Immature natural killer cell (primary cell): ENCODE measurements around the gene BRD1. TPM values are rescaled to one million over a fixed set of nuclear protein-coding genes. Genes with fewer than 3 reads are reported as not detected.

Experiments used
- DNase-seq, 3 donors: peaks; one replicate each; pipeline ENCODE4 v3.0.0; 2022; ENCODE audit warnings: mixed read lengths in 1 of 3
- H3K27ac Mint-ChIP-seq, 6 donors: one replicate each; pipeline ENCODE4 v1.8.0; 2020; ENCODE audit warnings: mixed read lengths in 6 of 6, mild to moderate bottlenecking in 5 of 6, inconsistent platforms in 4 of 6, moderate library complexity in 3 of 6
- H3K27me3 Mint-ChIP-seq, 3 donors: one replicate each; pipeline ENCODE4 v1.8.0; 2020 to 2021; ENCODE audit warnings: low read depth in 3 of 3, mild to moderate bottlenecking in 3 of 3, mixed read lengths in 3 of 3, moderate library complexity in 3 of 3, inconsistent platforms in 1 of 3
- H3K36me3 Mint-ChIP-seq, 3 donors: one replicate each; pipeline ENCODE4 v1.8.0; 2020; ENCODE audit warnings: mixed read lengths in 3 of 3, inconsistent platforms in 2 of 3, mild to moderate bottlenecking in 2 of 3
- H3K4me1 Mint-ChIP-seq, 2 donors: one replicate each; pipeline ENCODE4 v1.8.0; 2020; ENCODE audit warnings: inconsistent platforms in 2 of 2, mild to moderate bottlenecking in 2 of 2, mixed read lengths in 2 of 2, moderate library complexity in 1 of 2
- H3K4me3 Mint-ChIP-seq, 5 donors: one replicate each; pipeline ENCODE4 v1.8.0; 2020; ENCODE audit warnings: mild to moderate bottlenecking in 5 of 5, mixed read lengths in 5 of 5, inconsistent platforms in 3 of 5, moderate library complexity in 3 of 5
- H3K9me3 Mint-ChIP-seq, 6 donors: one replicate each; pipeline ENCODE4 v1.8.0; 2020; ENCODE audit warnings: mild to moderate bottlenecking in 6 of 6, mixed read lengths in 6 of 6, inconsistent platforms in 4 of 6, moderate library complexity in 3 of 6
- polyA plus RNA-seq, 3 donors: library from polyadenylated mRNA; unstranded; fragments of 300-500 nt; fragmentation: Illumina TruSeq; gene quantifications; one replicate each; pipeline ENCODE4 v1.2.3, GENCODE V29; 2021

BRD1 gene
- polyA plus RNA-seq, 3 donors from 2014 or later, result 1.5 to 4.5 (median 2.1) TPM

GRCh38 chr22:49747716-49748115 lies 80.0 kb downstream of the BRD1 start:
- peaks cover 1 to 15% (median 14%) of the 10 kb centered on the region in 3 donors for H3K27me3 Mint-ChIP-seq
- no peak for DNase-seq
- H3K4me3 Mint-ChIP-seq, result no peak overlapping the region
- peaks cover 24 to 47% (median 36%) of the 10 kb centered on the region in 6 donors for H3K9me3 Mint-ChIP-seq
- H3K4me1 Mint-ChIP-seq, result no peaks in the 10 kb centered on the region
- peaks cover 6 to 17% (median 9%) of the 10 kb centered on the region in 3 donors for H3K36me3 Mint-ChIP-seq
- H3K27ac Mint-ChIP-seq, result no peak overlapping the region

DNA sequence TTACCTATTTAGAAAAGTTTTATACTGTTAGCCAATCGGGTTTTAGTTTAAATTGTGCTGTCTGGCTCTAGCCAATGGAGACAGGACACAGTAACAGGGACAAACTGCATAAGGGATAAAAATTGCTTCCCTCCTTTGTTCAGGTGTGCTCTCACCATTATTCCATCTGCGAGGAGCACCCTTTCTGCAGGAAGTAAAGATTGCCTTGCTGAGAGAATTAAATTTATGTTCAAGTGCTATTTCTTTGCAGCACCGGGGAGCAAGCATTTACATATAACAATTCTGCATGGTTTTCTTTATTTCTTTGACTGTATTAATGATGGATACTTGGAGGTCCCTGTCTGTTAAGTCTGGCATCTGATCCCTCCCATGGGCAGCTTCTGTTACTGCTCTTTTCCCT lies 80.5 kb downstream of the BRD1 start:
- H3K27me3 Mint-ChIP-seq, result peaks cover 3 to 17% (median 14%) of the 10 kb centered on the region in 3 donors
- H3K9me3 Mint-ChIP-seq, result peaks cover 24 to 47% (median 36%) of the 10 kb centered on the region in 6 donors
- H3K4me3 Mint-ChIP-seq, result no peak overlapping the region
- H3K36me3 Mint-ChIP-seq, result peaks cover 6 to 17% (median 9%) of the 10 kb centered on the region in 3 donors
- no peaks in the 10 kb centered on the region for H3K4me1 Mint-ChIP-seq
- DNase-seq, result no peak
- no peak overlapping the region for H3K27ac Mint-ChIP-seq

GRCh38 chr22:49746065-49746464 lies 81.6 kb downstream of the BRD1 start:
- Mint-ChIP-seq H3K9me3 (peaks cover 24 to 47% (median 36%) of the 10 kb centered on the region in 6 donors), H3K27me3 (peaks cover 3 to 18% (median 14%) of the 10 kb centered on the region in 3 donors), H3K4me3 (no peak overlapping the region), H3K36me3 (peaks cover 6 to 17% (median 9%) of the 10 kb centered on the region in 3 donors), H3K4me1 (no peaks in the 10 kb centered on the region), H3K27ac (no peak overlapping the region)
- no peak for DNase-seq

- peaks cover 6 to 18% (median 10%) of the 10 kb centered on the region in 3 donors for H3K27me3 Mint-ChIP-seq
- H3K4me3 Mint-ChIP-seq, result no peak overlapping the region
- H3K27ac Mint-ChIP-seq, result no peak overlapping the region
- H3K4me1 Mint-ChIP-seq, result no peaks in the 10 kb centered on the region
- no peak for DNase-seq
- peaks cover 3 to 20% (median 12%) of the 10 kb centered on the region in 6 donors for H3K9me3 Mint-ChIP-seq
- H3K36me3 Mint-ChIP-seq, result peaks cover 0 to 4% (median 0%) of the 10 kb centered on the region in 3 donors
Observed at GRCh38 chr22:49740242-49740641, 87.4 kb downstream of the BRD1 start.

DNA sequence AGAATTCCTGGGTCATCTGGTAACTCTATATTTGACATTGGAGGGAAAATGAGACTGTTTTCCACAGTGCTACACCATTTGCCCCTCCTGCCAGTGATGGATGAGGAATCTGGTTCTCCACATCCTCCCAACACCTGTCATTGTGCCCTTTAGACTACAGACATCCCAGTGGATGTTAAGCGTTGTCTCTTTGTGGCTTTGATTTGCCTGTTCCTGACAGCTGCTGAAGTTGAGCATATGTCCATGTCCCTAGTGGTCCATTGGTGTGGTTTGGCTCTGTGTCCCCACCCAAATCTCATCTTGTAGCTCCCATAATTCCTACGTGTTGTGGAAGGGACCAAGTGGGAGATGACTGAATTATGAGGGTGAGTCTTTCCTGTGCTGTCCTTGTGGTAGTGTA lies 88.5 kb downstream of the BRD1 start:
- Mint-ChIP-seq H3K36me3 (peaks cover 0 to 4% (median 0%) of the 10 kb centered on the region in 3 donors), H3K27ac (no peak overlapping the region), H3K4me3 (no peak overlapping the region), H3K27me3 (peaks cover 8 to 20% (median 13%) of the 10 kb centered on the region in 3 donors), H3K4me1 (peaks cover 0 to 4% of the 10 kb centered on the region in 2 donors), H3K9me3 (peaks cover 0 to 11% (median 5%) of the 10 kb centered on the region in 6 donors)
- DNase-seq, result no peak

GRCh38 chr22:49738566-49738965 lies 89.1 kb downstream of the BRD1 start:
- peaks cover 0 to 6% (median 2%) of the 10 kb centered on the region in 6 donors for H3K9me3 Mint-ChIP-seq
- no peak overlapping the region for H3K4me3 Mint-ChIP-seq
- peaks cover 0 to 4% (median 0%) of the 10 kb centered on the region in 3 donors for H3K36me3 Mint-ChIP-seq
- DNase-seq, result no peak
- H3K27me3 Mint-ChIP-seq, result peaks cover 8 to 20% (median 15%) of the 10 kb centered on the region in 3 donors
- peaks cover 2 to 10% of the 10 kb centered on the region in 2 donors for H3K4me1 Mint-ChIP-seq
- no peak overlapping the region for H3K27ac Mint-ChIP-seq

DNA sequence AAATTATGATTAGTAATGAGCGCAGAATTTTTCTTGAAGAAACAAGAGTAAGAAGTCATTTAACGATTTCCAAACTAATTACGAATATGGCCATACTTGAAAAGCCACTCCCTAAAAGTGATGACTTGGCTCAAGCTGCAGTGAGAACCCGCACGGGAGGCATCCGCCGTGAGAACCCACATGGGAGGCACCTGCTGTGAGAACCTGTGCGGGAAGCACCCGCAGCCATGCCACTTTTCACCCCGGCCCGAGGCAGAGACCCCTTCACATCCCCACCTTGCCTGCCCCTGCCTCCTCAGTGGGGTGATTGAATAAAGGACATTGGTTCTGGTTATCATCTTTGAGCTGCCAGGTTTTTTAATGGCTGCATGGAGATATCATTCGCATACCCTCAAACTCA lies 89.7 kb downstream of the BRD1 start:
- peaks cover 8 to 23% (median 13%) of the 10 kb centered on the region in 3 donors for H3K27me3 Mint-ChIP-seq
- peaks cover 0 to 4% (median 0%) of the 10 kb centered on the region in 3 donors for H3K36me3 Mint-ChIP-seq
- no peak for DNase-seq
- no peak overlapping the region for H3K27ac Mint-ChIP-seq
- H3K4me3 Mint-ChIP-seq, result no peak overlapping the region
- H3K4me1 Mint-ChIP-seq, result peaks cover 4 to 15% of the 10 kb centered on the region in 2 donors
- H3K9me3 Mint-ChIP-seq, result peaks cover 0 to 4% (median 0%) of the 10 kb centered on the region in 6 donors

DNA sequence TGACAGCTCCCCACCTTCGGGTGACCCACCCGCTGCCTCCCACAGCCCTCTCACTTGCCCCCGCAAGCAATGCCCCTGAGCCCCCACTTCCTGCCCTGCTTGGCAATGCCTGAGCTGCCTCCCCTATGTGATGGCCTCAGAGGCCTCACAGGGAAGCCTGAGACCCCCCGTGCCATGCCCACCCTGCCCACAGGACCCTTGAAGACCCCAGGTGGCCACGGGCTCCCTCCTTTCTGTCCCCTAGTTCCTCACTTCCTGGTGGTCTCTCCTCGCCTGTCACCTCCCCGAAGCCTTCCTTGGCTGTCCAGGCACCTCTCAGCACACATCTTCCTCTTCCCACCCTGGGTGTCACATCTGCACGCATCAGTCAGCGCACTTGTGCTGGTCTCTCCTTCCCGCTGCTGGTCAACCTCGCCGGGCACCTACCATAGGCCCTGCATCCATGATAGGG lies 90.5 kb downstream of the BRD1 start:
- Mint-ChIP-seq H3K27me3 (peaks cover 6 to 23% (median 12%) of the 10 kb centered on the region in 3 donors), H3K4me3 (no peak overlapping the region), H3K4me1 (peaks cover 4 to 17% of the 10 kb centered on the region in 2 donors), H3K9me3 (peaks cover 0 to 5% (median 0%) of the 10 kb centered on the region in 6 donors), H3K36me3 (peaks cover 0 to 4% (median 0%) of the 10 kb centered on the region in 3 donors), H3K27ac (no peak overlapping the region)
- DNase-seq, result no peak

- H3K4me3 Mint-ChIP-seq, result no peak overlapping the region
- no peak for DNase-seq
- H3K9me3 Mint-ChIP-seq, result peaks cover 0 to 5% (median 0%) of the 10 kb centered on the region in 6 donors
- H3K27ac Mint-ChIP-seq, result no peak overlapping the region
- H3K27me3 Mint-ChIP-seq, result peaks cover 6 to 26% (median 12%) of the 10 kb centered on the region in 3 donors
- H3K36me3 Mint-ChIP-seq, result peaks cover 0 to 4% (median 0%) of the 10 kb centered on the region in 3 donors
- peaks cover 4 to 17% of the 10 kb centered on the region in 2 donors for H3K4me1 Mint-ChIP-seq
Observed at GRCh38 chr22:49736538-49736937, 91.1 kb downstream of the BRD1 start.

- no peak for DNase-seq
- Mint-ChIP-seq H3K9me3 (peaks cover 0 to 5% (median 0%) of the 10 kb centered on the region in 6 donors), H3K4me3 (no peak overlapping the region), H3K36me3 (peaks cover 0 to 4% (median 0%) of the 10 kb centered on the region in 3 donors), H3K27ac (no peak overlapping the region), H3K27me3 (peaks cover 6 to 27% (median 13%) of the 10 kb centered on the region in 3 donors), H3K4me1 (peaks cover 4 to 17% of the 10 kb centered on the region in 2 donors)
Observed at GRCh38 chr22:49735901-49736421, 91.7 kb downstream of the BRD1 start.

DNA sequence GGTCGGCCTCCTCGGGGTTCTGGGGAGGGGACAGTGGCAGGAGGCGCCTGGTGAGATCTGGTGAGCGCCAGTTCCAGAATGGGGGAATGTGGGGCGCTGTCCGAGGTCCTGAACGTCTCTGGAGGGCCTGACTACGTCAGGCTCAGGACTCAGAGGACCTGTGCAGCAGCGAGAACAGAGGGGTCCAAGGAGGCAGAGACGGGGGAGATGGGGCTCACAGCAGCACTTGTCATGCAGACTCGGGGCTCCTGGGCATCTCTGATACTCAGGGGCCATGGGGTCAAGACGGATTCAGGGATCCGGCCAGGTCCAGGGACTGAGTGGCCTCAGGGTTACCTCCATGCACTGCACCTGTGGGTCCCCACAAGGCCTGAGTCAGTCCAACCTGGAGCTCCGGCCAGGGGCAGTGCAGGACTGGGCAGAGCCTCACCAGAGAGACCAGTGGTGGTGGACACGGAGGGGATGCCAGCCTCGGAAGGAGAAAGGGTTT lies 92.2 kb downstream of the BRD1 start:
- Mint-ChIP-seq H3K4me1 (peaks cover 4 to 17% of the 10 kb centered on the region in 2 donors), H3K4me3 (no peak overlapping the region), H3K27me3 (peaks cover 4 to 29% (median 16%) of the 10 kb centered on the region in 3 donors), H3K9me3 (peaks cover 0 to 5% (median 0%) of the 10 kb centered on the region in 6 donors), H3K27ac (no peak overlapping the region), H3K36me3 (peaks cover 0 to 4% (median 0%) of the 10 kb centered on the region in 3 donors)
- DNase-seq, result no peak

GRCh38 chr22:49734882-49735281 lies 92.8 kb downstream of the BRD1 start:
- Mint-ChIP-seq H3K27ac (no peak overlapping the region), H3K27me3 (peaks cover 4 to 30% (median 18%) of the 10 kb centered on the region in 3 donors), H3K9me3 (peaks cover 0 to 5% (median 0%) of the 10 kb centered on the region in 6 donors), H3K4me3 (no peak overlapping the region), H3K4me1 (peaks cover 4 to 17% of the 10 kb centered on the region in 2 donors), H3K36me3 (peaks cover 0 to 2% (median 0%) of the 10 kb centered on the region in 3 donors)
- no peak for DNase-seq

- Mint-ChIP-seq H3K27ac (no peak overlapping the region), H3K27me3 (peaks cover 4 to 30% (median 18%) of the 10 kb centered on the region in 3 donors), H3K9me3 (peaks cover 0 to 5% (median 0%) of the 10 kb centered on the region in 6 donors), H3K4me1 (peaks cover 4 to 17% of the 10 kb centered on the region in 2 donors), H3K36me3 (no peaks in the 10 kb centered on the region), H3K4me3 (peak overlapping the region in 1 of 5 donors; percentile 62)
- DNase-seq, result no peak
Observed at GRCh38 chr22:49734390-49734789, 93.3 kb downstream of the BRD1 start.

DNA sequence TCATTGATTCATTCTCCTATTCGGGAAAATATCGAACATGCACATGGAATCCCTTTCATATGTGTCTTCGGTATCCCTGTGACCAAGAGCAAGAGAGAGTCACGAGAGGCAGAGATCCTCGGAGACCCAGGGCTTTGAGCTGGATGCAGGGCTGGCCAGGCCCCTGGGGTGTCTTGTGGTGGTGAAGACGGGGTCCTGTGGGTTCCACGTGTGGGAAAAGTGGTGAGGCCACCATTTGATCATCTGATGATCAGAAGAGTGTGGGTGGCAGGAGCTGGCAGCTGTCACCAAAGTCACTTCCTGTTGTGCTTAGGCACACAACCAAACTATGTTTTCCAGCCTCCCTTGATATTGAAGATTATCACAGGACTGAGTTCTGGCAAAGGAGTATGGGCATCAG lies 94.0 kb downstream of the BRD1 start:
- H3K27ac Mint-ChIP-seq, result no peak overlapping the region
- no peaks in the 10 kb centered on the region for H3K36me3 Mint-ChIP-seq
- H3K9me3 Mint-ChIP-seq, result peaks cover 0 to 5% (median 0%) of the 10 kb centered on the region in 6 donors
- H3K27me3 Mint-ChIP-seq, result peaks cover 4 to 30% (median 14%) of the 10 kb centered on the region in 3 donors
- peak in 2 of 3 donors; percentile 20 to 44 for DNase-seq
- H3K4me1 Mint-ChIP-seq, result peaks cover 4 to 17% of the 10 kb centered on the region in 2 donors
- H3K4me3 Mint-ChIP-seq, result peak overlapping the region in 2 of 5 donors; percentile 58 to 60
